Activated naive CD4-positive, alpha-beta T cell treated with anti-CD3 and anti-CD28 coated beads, Interleukin-2, amount 50 U/mL, for 72 hours (primary cell): ENCODE results near the gene ANKZF1. TPM values are rescaled to one million over a fixed set of nuclear protein-coding genes. Genes with fewer than 3 reads are reported as not detected.

ENCODE experiments used
- ATAC-seq, 2 donors: fragments of 150-1000 bp; cut with Tn5 transposase; 2 replicates each; pipeline ENCODE4 v1.10.0; 2021; ENCODE audit warnings: mild to moderate bottlenecking in 2 of 2, moderate library complexity in 2 of 2
- DNase-seq, 2 donors: peaks; one replicate each; pipeline ENCODE4 v3.0.0; 2021 to 2022; ENCODE audit warnings: low spot score in 2 of 2
- H3K27ac Mint-ChIP-seq, 2 donors: one replicate each; pipeline ENCODE4 v1.8.0; 2022; ENCODE audit warnings: mild to moderate bottlenecking in 2 of 2, mixed read lengths in 2 of 2
- H3K36me3 Mint-ChIP-seq, 2 donors: one replicate each; pipeline ENCODE4 v1.8.0; 2022; ENCODE audit warnings: mixed read lengths in 2 of 2
- H3K9me3 Mint-ChIP-seq, 2 donors: one replicate each; pipeline ENCODE4 v1.8.0; 2022; ENCODE audit warnings: mixed read lengths in 2 of 2
- total RNA-seq, 2 donors: library from RNA; stranded (reverse); gene quantifications; one replicate each; pipeline ENCODE4 v1.2.3, GENCODE V29; 2022

The ANKZF1 gene
- total RNA-seq, 2 donors from 2014 or later = 168 to 178 TPM

- peak; percentile 25 to 64 for DNase-seq
Observed at GRCh38 chr2:219218217-219218731, 11.3 kb upstream of the ANKZF1 start.

DNA sequence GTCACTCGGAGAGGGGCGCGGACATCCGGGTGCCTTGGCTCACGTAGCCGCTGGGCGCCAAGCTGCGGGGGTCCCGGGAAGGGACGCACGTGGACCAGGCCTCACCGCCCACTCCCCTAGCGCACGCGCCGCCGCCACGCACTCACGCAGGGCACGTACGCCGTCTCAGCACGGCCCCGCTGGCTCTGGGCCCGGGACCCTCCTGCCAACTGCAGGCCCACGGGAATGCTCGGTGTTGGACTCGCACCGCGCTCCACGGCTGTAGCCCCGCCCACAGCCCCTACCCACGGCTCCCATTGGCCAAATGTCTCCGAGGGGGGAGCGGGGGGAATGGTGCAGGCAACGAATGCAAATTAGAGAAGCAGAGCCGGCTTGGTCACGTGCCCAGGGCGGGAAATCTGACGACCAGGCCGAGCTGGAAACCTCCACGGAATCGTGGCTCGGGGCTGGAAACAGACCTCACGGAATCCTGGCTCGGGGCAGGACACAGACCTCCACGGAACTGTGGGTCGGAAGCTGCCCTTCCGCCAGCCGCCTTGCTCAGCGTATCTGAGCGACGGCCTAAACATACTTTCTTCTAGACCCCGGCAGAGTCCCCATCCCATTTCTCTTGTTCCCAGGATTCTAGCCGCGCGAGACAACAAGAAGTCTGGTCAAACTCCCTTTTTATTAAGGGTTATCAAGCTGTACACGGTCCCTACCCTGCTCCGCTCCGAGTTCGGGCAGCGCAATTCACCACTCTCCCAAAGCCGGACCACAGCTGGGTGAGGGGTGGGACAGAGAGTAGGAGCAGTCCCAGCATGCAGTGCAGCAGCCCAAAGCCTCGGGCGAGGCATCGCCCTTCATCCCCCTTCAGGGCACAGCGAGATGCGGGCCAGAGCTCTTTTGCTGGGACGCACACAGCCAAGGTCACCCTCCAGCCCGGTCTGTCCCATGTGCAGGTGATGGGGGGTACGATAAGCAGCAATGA, 10.6 kb upstream of the ANKZF1 start, which contains the start of gene ABCB6:
ABCB6 (minus strand) TSS at position 227 of the 970 bp plus-strand sequence. CDS start 285 bp downstream, outside the sequence.
- ATAC-seq = peak; percentile 83 to 87
- peak within 1 kb of the TSS; percentile 82 to 83 for H3K27ac Mint-ChIP-seq
- H3K9me3 Mint-ChIP-seq = no peaks in the 10 kb centered on the region

More at GRCh38 chr2:219218217-219218731, 11.3 kb upstream of the ANKZF1 start:
- Mint-ChIP-seq H3K9me3 (no peaks in the 10 kb centered on the region), H3K27ac (peak overlapping the region; percentile 82 to 83), H3K36me3 (peaks cover 16 to 26% of the 10 kb centered on the region in 2 donors)
- ATAC-seq = peak; percentile 48 to 53

DNA sequence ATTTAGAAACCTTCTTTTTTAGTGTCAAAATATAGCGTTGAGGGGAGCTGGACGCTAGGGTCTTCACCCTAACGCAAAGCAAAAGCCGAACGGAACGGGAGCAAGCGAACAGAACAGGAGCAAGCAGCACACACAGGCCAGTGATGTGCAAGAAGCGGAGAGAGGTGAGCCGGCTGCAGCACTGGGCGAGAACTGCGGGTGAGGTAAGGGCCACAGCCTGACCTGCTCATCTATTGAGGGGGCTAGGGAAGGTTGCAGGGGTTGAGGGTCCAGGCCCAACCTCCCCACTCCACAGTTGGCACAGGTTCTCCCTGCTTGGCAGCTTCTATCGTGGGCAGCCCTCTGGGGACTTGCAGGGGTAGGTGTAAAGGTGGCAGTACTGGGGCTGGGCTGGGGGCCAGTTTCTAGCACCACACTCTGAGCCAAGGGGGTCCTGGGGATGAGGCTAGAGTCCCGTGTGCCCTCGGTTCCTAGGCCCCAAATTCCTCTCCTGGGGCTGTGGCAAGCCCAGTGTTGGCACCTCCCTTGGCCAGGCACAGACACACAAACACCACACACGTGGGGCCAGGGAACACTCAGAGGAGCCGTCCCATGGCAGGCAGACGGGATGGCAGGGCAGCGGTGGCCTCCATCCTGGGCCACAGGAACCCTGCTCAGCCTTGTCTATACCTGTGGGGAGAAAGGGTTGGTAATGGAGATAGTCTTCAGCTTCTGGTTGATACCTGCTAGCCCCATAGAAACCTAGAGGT, 9.6 kb upstream of the ANKZF1 start:
- Mint-ChIP-seq H3K9me3 (no peaks in the 10 kb centered on the region), H3K27ac (peak overlapping the region; percentile 37 to 61), H3K36me3 (peaks cover 20 to 25% of the 10 kb centered on the region in 2 donors)
- ATAC-seq (no peak), DNase-seq (no peak)

More for the DNA sequence above, 10.6 kb upstream of the ANKZF1 start, which contains the start of gene ABCB6:
- H3K36me3 Mint-ChIP-seq = peaks cover 22 to 24% of the 10 kb centered on the region in 2 donors
- DNase-seq = peak; percentile 87 to 91

GRCh38 chr2:219220652-219221402, 8.8 kb upstream of the ANKZF1 start:
- no peak for ATAC-seq
- H3K27ac Mint-ChIP-seq = peak overlapping the region in 1 of 2 donors; percentile 61

DNA sequence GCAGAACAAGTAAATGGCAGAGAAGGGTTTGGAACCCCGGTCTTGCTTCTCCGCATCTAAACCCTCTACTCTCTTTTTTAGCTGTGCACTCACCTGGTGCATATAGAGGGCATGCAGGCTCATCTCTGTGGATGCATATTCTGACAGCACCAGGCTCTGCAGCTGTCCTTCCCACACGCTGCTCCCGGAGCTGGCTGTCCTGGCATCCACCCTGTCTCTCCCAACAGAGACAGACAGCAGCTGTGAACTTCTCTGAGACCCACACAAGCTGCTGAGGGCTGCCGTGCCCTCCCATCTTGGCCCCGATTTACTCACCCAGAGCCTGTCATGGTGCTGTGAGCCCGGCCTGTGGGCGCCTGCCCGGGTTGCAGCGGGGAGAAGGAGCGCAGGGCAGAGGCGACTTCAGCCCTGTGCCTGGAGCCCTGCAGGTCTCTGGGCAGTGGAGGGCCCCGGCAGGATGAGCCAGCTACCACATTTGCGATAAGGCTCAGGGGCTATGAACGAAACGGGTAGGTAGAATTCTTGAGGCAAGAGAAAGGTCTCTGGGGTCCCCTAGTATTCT, 7.6 kb upstream of the ANKZF1 start:
- Mint-ChIP-seq H3K9me3 (no peaks in the 10 kb centered on the region), H3K27ac (no peak overlapping the region), H3K36me3 (peaks cover 23 to 29% of the 10 kb centered on the region in 2 donors)
- DNase-seq = no peak
- ATAC-seq = no peak

More at GRCh38 chr2:219220652-219221402, 8.8 kb upstream of the ANKZF1 start:
- H3K36me3 Mint-ChIP-seq = peaks cover 23 to 29% of the 10 kb centered on the region in 2 donors
- H3K9me3 Mint-ChIP-seq = no peaks in the 10 kb centered on the region
- no peak for DNase-seq

DNA sequence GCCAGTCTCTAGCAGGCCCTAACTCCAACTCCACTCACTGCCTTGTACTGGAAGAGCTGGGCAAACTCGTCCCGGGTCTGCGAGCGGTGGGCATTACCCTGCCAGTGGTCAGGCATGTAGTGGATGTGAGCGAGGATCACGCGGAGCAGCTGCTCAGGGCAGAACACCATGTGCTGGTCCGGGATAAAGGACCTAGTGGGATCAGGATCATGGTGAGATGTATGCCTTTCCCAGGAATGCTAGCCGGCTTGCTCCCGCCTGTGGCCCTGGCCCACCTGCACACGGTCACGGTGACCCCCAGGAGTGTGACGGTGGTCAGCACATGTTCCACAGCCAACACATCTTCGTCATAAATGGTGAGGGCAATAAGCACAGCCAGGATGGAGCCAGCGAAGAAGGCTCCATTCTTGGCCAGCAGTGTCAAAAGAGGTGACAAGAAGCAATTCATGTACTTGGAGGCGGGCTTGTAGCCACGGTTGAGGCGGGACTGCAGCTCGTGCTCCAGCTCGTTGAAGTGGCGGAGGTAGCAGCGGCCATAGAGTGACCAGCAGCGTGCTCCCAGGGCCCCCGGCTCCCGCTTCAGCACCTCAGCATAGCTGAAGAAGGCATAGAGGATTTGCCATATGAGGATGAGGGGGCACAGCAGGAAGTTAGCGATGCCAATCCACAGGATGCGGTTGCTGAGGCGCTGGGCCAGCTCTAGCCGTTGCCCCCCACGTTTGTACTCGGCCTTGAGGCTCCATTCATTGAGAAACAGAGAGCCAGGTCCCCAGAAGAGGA, 5.6 kb upstream of the ANKZF1 start:
- H3K9me3 Mint-ChIP-seq = no peaks in the 10 kb centered on the region
- no peak for DNase-seq
- ATAC-seq = no peak
- peaks cover 29% of the 10 kb centered on the region in 2 donors for H3K36me3 Mint-ChIP-seq
- no peak overlapping the region for H3K27ac Mint-ChIP-seq

- ATAC-seq (no peak), DNase-seq (no peak)
- Mint-ChIP-seq H3K27ac (peak overlapping the region in 1 of 2 donors; percentile 10), H3K36me3 (peaks cover 34% of the 10 kb centered on the region in 2 donors), H3K9me3 (no peaks in the 10 kb centered on the region)
Observed at GRCh38 chr2:219225350-219225749, 4.3 kb upstream of the ANKZF1 start.

GRCh38 chr2:219228041-219228910, 1.3 kb upstream of the ANKZF1 start:
- Mint-ChIP-seq H3K36me3 (peaks cover 42 to 64% of the 10 kb centered on the region in 2 donors), H3K27ac (peak overlapping the region; percentile 68 to 93), H3K9me3 (no peaks in the 10 kb centered on the region)
- ATAC-seq (no peak), DNase-seq (no peak)

DNA sequence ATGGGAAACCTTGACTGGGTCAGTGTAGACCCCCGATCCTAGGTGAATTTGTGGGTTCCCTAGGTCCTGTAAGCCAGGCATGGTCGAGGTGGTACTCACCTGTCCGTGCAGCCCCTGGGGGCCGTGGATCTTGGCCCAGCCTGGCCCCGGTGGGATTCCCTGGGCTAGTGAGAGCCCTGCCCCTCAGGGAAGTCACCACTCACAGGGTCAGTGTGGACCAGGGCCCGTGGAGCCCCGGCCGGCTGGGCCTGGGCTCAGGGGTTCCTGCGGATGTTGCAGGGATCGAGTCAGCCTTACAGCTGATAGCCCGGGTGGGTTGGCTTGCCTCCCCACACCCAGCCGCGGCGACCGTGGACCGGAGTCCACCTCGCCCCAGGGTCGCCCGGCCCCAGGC, 698 bp upstream of the ANKZF1 start:
- ATAC-seq (no peak), DNase-seq (no peak)
- Mint-ChIP-seq H3K36me3 (peaks cover 41 to 69% of the 10 kb centered on the region in 2 donors), H3K27ac (peak overlapping the region; percentile 68 to 93), H3K9me3 (no peaks in the 10 kb centered on the region)

DNA sequence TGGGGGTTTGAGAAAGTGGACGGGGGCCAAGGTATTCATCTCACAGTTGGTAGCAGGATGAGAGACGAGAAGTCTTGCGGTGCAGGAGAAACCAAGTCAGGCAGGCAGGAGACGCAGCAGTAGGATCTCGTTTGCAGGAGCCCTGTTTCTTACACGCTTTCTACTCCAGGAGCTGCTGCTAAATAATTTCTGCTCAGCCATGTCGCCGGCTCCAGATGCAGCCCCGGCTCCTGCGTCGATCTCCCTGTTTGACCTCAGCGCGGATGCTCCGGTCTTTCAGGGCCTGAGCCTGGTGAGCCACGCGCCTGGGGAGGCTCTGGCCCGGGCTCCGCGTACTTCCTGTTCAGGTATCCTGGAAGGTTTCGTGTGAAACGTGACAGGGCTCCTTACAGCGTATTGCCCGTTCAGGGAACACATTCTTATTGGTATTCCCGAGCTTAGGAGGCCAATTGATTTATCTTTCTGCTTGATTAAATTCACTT, 494 bp downstream of the ANKZF1 start:
- Mint-ChIP-seq H3K36me3 (peaks cover 39 to 70% of the 10 kb centered on the region in 2 donors), H3K27ac (peak overlapping the region; percentile 93 to 95), H3K9me3 (no peaks in the 10 kb centered on the region)
- peak; percentile 14 to 47 for ATAC-seq
- DNase-seq = peak; percentile 56 to 64

- no peak for ATAC-seq
- H3K36me3 Mint-ChIP-seq = peaks cover 48 to 66% of the 10 kb centered on the region in 2 donors
- no peak for DNase-seq
- no peaks in the 10 kb centered on the region for H3K9me3 Mint-ChIP-seq
- peak overlapping the region; percentile 13 to 60 for H3K27ac Mint-ChIP-seq
Observed at GRCh38 chr2:219234331-219234730, 4.7 kb downstream of the ANKZF1 start.

GRCh38 chr2:219243291-219243761, 13.7 kb downstream of the ANKZF1 start:
- Mint-ChIP-seq H3K36me3 (peaks cover 0 to 6% of the 10 kb centered on the region in 2 donors), H3K9me3 (no peaks in the 10 kb centered on the region), H3K27ac (no peak overlapping the region)
- no peak for DNase-seq
- no peak for ATAC-seq

DNA sequence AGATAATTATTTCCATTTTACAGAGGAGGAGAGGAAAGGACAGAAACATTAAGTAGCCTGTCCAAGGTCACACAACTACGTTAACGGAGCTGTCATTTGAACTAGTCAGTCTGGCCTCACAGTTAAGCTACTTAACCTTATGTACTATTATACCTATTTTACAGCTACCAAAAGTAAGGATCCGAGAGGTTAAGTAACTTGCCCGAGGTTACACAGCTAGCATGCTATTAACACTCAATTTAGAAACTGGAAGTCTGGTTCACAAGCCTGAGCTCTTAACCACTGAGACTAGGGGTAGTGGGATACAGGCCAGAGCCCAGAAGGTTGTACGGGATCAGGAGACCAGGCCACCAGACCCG, 15.2 kb downstream of the ANKZF1 start:
- Mint-ChIP-seq H3K27ac (peak overlapping the region; percentile 97 to 99), H3K36me3 (peaks cover under 1 to 12% of the 10 kb centered on the region in 2 donors), H3K9me3 (no peaks in the 10 kb centered on the region)
- DNase-seq (no peak), ATAC-seq (no peak)
